HepG2 (cell line): ENCODE data around the gene LDLRAD3.

Experiments used
- CBX2 ChIP-seq, 2 experiments: fragments of 200-600 bp in 1 of 2; sonication (generic); formaldehyde crosslinking in 1 of 2; IDR thresholded peaks; 2 replicates each; pipeline versions ENCODE4 v1.7.0 to v1.8.1; 2018 to 2022; ENCODE audit warnings: low read depth in 2 of 2, low read length in 1 of 2, mild to moderate bottlenecking in 1 of 2, missing genetic modification reagents in 1 of 2
- HNRNPH1 ChIP-seq: fragments of 200-400 bp; formaldehyde crosslinking; optimal IDR thresholded peaks from 2 replicates; pipeline ENCODE3; 2017; ENCODE audit warnings: mild to moderate bottlenecking, low read depth, low read length
- RFXANK ChIP-seq: IDR thresholded peaks from 2 replicates; pipeline ENCODE4 v1.6.1; 2016
- SP1 ChIP-seq, 2 experiments: fragments of 450-650 bp in 1 of 2; sonication (generic) in 1 of 2; formaldehyde crosslinking in 1 of 2; IDR thresholded peaks; 2 replicates each; pipeline versions ENCODE4 v1.4.0 to v1.6.1; 2016 to 2020; ENCODE audit warnings: missing genetic modification reagents in 1 of 2
- ZNF451 ChIP-seq: sonication (generic); formaldehyde crosslinking; IDR thresholded peaks from 2 replicates; pipeline ENCODE4 v1.5.0; 2020; ENCODE audit warnings: mild to moderate bottlenecking, missing genetic modification reagents
- TF ChIP-seq, protein P1 (sequence below): sonication (generic); formaldehyde crosslinking; IDR thresholded peaks from 2 replicates; pipeline ENCODE4 v1.5.0; 2020; ENCODE audit warnings: mild to moderate bottlenecking, missing genetic modification reagents, moderate library complexity

DNA sequence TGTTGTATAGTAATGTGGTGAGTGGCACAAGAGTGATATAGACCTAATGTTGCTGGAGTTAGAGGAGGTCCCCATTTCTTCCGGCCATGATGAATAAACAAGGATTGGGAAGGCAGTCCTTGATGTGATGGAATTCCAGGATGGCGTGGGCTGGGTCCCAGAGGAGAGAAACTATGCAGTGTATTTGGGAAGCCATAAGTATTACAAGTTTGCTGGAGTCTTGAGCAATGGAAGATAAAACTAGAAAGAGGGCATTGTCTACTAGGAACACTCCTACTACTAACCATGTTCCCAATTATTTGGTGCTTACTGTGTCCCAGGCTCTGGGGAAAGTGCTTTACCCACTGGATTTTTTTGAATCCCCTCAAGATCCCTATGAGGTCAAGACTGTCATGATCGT lies 20.0 kb downstream of the LDLRAD3 start:
- TF ChIP-seq SP1 (IDR thresholded peaks at IDR 0.05) (no peak), SP1 (CRISPR knock-in tag; IDR thresholded peaks at IDR 0.05) (no peak), HNRNPH1 (no peak), CBX2 (IDR thresholded peaks at IDR 0.05; ENCODE audit: low read depth, low read length) (no peak), CBX2 (CRISPR knock-in tag; IDR thresholded peaks at IDR 0.05; ENCODE audit: low read depth) (no peak), RFXANK (CRISPR knock-in tag) (no peak), ZNF451 (no peak)
- TF ChIP-seq, protein P1, sequence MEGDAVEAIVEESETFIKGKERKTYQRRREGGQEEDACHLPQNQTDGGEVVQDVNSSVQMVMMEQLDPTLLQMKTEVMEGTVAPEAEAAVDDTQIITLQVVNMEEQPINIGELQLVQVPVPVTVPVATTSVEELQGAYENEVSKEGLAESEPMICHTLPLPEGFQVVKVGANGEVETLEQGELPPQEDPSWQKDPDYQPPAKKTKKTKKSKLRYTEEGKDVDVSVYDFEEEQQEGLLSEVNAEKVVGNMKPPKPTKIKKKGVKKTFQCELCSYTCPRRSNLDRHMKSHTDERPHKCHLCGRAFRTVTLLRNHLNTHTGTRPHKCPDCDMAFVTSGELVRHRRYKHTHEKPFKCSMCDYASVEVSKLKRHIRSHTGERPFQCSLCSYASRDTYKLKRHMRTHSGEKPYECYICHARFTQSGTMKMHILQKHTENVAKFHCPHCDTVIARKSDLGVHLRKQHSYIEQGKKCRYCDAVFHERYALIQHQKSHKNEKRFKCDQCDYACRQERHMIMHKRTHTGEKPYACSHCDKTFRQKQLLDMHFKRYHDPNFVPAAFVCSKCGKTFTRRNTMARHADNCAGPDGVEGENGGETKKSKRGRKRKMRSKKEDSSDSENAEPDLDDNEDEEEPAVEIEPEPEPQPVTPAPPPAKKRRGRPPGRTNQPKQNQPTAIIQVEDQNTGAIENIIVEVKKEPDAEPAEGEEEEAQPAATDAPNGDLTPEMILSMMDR: no peak
